Endodermal cell (in vitro differentiated cells): Measurements from ENCODE around the gene OBSCN. TPM values are rescaled to one million over a fixed set of nuclear protein-coding genes. Genes with fewer than 3 reads are reported as not detected.
A peak's percentile ranks its signal among the peaks of the same experiment; 100 is the strongest.

Source experiments
- DNase-seq: peaks from one replicate; pipeline ENCODE4 v3.0.0-alpha.2; 2017
- H3K27ac ChIP-seq: 2 replicates; pipeline ENCODE4 v1.5.1; 2013; ENCODE audit warnings: mild to moderate bottlenecking, low read depth, low read length, moderate library complexity
- H3K27me3 ChIP-seq: 2 replicates; pipeline ENCODE4 v1.6.1; 2013; ENCODE audit warnings: mild to moderate bottlenecking, low read length, moderate library complexity; ENCODE audit not compliant: insufficient read depth, control insufficient read depth, poor library complexity, severe bottlenecking
- H3K36me3 ChIP-seq: 2 replicates; pipeline ENCODE4 v1.7.0; 2013; ENCODE audit warnings: mild to moderate bottlenecking, low read length, moderate library complexity; ENCODE audit not compliant: control insufficient read depth, insufficient read depth
- H3K4me1 ChIP-seq: one replicate; pipeline ENCODE4 v1.7.0; 2013; ENCODE audit warnings: low read length; ENCODE audit not compliant: control insufficient read depth, insufficient read depth
- H3K4me3 ChIP-seq: 2 replicates; pipeline ENCODE4 v1.5.1; 2013; ENCODE audit warnings: mild to moderate bottlenecking, low read length, moderate library complexity
- H3K9ac ChIP-seq: 2 replicates; pipeline ENCODE4 v1.6.1; 2013; ENCODE audit warnings: mild to moderate bottlenecking, low read length, moderate library complexity; ENCODE audit not compliant: poor library complexity, severe bottlenecking; ENCODE audit errors: extremely low read depth
- H3K9me3 ChIP-seq: 2 replicates; pipeline ENCODE4 v1.6.1; 2013; ENCODE audit warnings: mild to moderate bottlenecking, low read length, moderate library complexity; ENCODE audit not compliant: control insufficient read depth
- H3K27ac Mint-ChIP-seq: 2 replicates; pipeline ENCODE4 v1.8.0; 2020; ENCODE audit warnings: mixed read lengths
- H3K27me3 Mint-ChIP-seq: 2 replicates; pipeline ENCODE4 v1.8.0; 2021; ENCODE audit warnings: mild to moderate bottlenecking, mixed read lengths; ENCODE audit not compliant: insufficient read depth
- H3K36me3 Mint-ChIP-seq: 2 replicates; pipeline ENCODE4 v1.8.0; 2020; ENCODE audit warnings: low read depth, mixed read lengths
- H3K4me1 Mint-ChIP-seq: 2 replicates; pipeline ENCODE4 v1.8.0; 2020; ENCODE audit warnings: mixed read lengths
- H3K4me3 Mint-ChIP-seq: 2 replicates; pipeline ENCODE4 v1.8.0; 2020; ENCODE audit warnings: mild to moderate bottlenecking, moderate library complexity, mixed read lengths
- H3K9me3 Mint-ChIP-seq: 2 replicates; pipeline ENCODE4 v1.8.0; 2020; ENCODE audit warnings: mild to moderate bottlenecking, mixed read lengths
- WGBS, 2 experiments: methylation state at CpG; one replicate each; pipeline versions ENCODE4 v1.1.5 to v1.1.7; 2013; ENCODE audit warnings: missing lambda C conversion rate in 2 of 2, mixed read lengths in 1 of 2; ENCODE audit not compliant: insufficient coverage in 1 of 2, insufficient read length in 1 of 2; 5-methylcytosine and 5-hydroxymethylcytosine counted together
- total RNA-seq, 2 donors: library from RNA; stranded (reverse); fragmentation: NEBNext Ultra II Directional in 1 of 2; extraction: Animal tissue kit (Norgen Biotek cat#: 25700) in 1 of 2; gene quantifications; 2 replicates in 1 of 2; 3 replicates in 1 of 2; pipeline ENCODE4 v1.2.1, GENCODE V29; 2021
- TF ChIP-seq, protein P1 (sequence below): fragments of 200-600 bp; sonication (generic); conservative IDR thresholded peaks from 2 replicates; pipeline ENCODE4 v1.5.0; 2021; ENCODE audit warnings: antibody characterized with exemption, mild to moderate bottlenecking

Gene OBSCN
- total RNA-seq, 2 donors from 2014 or later, result 53.7 to 68.9 TPM

DNA sequence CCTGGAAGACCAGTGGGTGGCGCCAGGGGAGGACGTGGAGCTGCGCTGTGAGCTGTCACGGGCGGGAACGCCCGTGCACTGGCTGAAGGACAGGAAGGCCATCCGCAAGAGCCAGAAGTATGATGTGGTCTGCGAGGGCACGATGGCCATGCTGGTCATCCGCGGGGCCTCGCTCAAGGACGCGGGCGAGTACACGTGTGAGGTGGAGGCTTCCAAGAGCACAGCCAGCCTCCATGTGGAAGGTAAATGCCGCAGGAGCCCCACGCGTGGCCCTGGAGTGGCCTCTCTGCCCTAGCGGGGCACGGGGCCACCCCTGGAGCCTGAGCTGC is 75.2 kb downstream of the OBSCN start:
- no peaks in the 10 kb centered on the region for H3K4me1 ChIP-seq
- Mint-ChIP-seq H3K9me3 (no peaks in the 10 kb centered on the region), H3K4me3 (no peak overlapping the region), H3K36me3 (peaks cover 31% of the 10 kb centered on the region), H3K27ac (no peak overlapping the region), H3K4me1 (no peaks in the 10 kb centered on the region), H3K27me3 (no peaks in the 10 kb centered on the region)
- no peaks in the 10 kb centered on the region for H3K27me3 ChIP-seq
- TF ChIP-seq, protein P1, sequence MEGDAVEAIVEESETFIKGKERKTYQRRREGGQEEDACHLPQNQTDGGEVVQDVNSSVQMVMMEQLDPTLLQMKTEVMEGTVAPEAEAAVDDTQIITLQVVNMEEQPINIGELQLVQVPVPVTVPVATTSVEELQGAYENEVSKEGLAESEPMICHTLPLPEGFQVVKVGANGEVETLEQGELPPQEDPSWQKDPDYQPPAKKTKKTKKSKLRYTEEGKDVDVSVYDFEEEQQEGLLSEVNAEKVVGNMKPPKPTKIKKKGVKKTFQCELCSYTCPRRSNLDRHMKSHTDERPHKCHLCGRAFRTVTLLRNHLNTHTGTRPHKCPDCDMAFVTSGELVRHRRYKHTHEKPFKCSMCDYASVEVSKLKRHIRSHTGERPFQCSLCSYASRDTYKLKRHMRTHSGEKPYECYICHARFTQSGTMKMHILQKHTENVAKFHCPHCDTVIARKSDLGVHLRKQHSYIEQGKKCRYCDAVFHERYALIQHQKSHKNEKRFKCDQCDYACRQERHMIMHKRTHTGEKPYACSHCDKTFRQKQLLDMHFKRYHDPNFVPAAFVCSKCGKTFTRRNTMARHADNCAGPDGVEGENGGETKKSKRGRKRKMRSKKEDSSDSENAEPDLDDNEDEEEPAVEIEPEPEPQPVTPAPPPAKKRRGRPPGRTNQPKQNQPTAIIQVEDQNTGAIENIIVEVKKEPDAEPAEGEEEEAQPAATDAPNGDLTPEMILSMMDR, result peak; percentile 37
- 92 to 93% methylated on average over 22 of the region's 22 CpGs for WGBS, 2 experiments
- peaks cover 12% of the 10 kb centered on the region for H3K36me3 ChIP-seq
- peak; percentile 69 for DNase-seq
- H3K9me3 ChIP-seq, result no peaks in the 10 kb centered on the region
- no peak overlapping the region for H3K9ac ChIP-seq
- no peak overlapping the region for H3K27ac ChIP-seq
- no peak overlapping the region for H3K4me3 ChIP-seq

DNA sequence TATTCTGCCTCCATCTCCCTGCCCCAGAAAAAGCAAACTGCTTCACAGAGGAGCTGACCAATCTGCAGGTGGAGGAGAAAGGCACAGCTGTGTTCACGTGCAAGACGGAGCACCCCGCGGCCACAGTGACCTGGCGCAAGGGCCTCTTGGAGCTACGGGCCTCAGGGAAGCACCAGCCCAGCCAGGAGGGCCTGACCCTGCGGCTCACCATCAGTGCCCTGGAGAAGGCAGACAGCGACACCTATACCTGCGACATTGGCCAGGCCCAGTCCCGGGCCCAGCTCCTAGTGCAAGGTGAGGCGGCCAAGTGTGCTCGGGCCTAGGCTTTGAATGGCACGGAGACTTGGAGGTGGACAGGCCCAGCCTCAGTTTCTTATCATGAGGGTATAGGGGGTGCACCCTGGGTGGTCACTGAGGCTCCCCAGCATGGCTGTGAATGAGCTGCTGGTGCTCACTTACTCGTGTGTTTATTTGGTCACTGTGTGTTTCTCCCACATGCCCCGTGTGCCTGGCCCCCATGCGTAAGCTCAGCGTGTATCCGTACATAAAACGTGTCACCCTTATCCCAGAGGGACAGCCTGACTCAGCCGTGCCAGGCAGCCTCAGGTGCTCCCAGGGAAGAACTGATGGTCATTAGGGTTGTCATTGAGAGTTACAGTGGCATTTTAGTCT is 75.8 kb downstream of the OBSCN start:
- H3K36me3 ChIP-seq, result peaks cover 11% of the 10 kb centered on the region
- no peaks in the 10 kb centered on the region for H3K27me3 ChIP-seq
- no peaks in the 10 kb centered on the region for H3K9me3 ChIP-seq
- no peaks in the 10 kb centered on the region for H3K4me1 ChIP-seq
- 95 to 98% methylated on average over 20 of the region's 20 CpGs for WGBS, 2 experiments
- TF ChIP-seq, protein P1, result no peak
- H3K4me1 Mint-ChIP-seq, result no peaks in the 10 kb centered on the region
- no peak overlapping the region for H3K4me3 Mint-ChIP-seq
- no peaks in the 10 kb centered on the region for H3K27me3 Mint-ChIP-seq
- DNase-seq, result peak; percentile 31
- no peak overlapping the region for H3K4me3 ChIP-seq
- H3K9ac ChIP-seq, result no peak overlapping the region
- no peaks in the 10 kb centered on the region for H3K9me3 Mint-ChIP-seq
- H3K36me3 Mint-ChIP-seq, result peaks cover 37% of the 10 kb centered on the region
- no peak overlapping the region for H3K27ac ChIP-seq
- H3K27ac Mint-ChIP-seq, result no peak overlapping the region

DNA sequence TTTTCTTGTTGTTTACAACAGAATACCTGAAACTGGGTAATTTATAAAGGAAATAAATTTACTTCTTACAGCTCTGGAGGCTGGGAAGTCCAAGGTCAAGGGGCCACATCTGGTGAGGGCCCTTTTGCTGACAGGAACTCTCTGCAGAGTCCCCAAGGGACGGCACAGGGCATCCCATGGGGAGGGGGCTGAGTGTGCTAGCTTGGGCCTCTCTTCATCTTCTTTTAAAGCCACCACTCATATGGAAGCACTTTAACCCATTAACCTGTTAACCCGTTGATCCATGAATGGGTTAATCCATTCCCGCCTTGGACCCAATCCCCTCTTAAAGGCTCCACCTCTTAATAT is 76.3 kb downstream of the OBSCN start:
- Histone ChIP-seq H3K4me3 (no peak overlapping the region), H3K9ac (no peak overlapping the region), H3K9me3 (no peaks in the 10 kb centered on the region), H3K36me3 (peaks cover 8% of the 10 kb centered on the region), H3K4me1 (no peaks in the 10 kb centered on the region), H3K27ac (no peak overlapping the region), H3K27me3 (no peaks in the 10 kb centered on the region)
- Mint-ChIP-seq H3K27me3 (no peaks in the 10 kb centered on the region), H3K9me3 (no peaks in the 10 kb centered on the region), H3K36me3 (peaks cover 41% of the 10 kb centered on the region), H3K4me1 (no peaks in the 10 kb centered on the region), H3K4me3 (no peak overlapping the region), H3K27ac (no peak overlapping the region)
- TF ChIP-seq, protein P1, result no peak
- 88 to 90% methylated on average over 3 of the region's 3 CpGs for WGBS, 2 experiments
- peak; percentile 19 for DNase-seq
